ENCODE results near the gene ZNF397.

Gene ZNF397

DNA sequence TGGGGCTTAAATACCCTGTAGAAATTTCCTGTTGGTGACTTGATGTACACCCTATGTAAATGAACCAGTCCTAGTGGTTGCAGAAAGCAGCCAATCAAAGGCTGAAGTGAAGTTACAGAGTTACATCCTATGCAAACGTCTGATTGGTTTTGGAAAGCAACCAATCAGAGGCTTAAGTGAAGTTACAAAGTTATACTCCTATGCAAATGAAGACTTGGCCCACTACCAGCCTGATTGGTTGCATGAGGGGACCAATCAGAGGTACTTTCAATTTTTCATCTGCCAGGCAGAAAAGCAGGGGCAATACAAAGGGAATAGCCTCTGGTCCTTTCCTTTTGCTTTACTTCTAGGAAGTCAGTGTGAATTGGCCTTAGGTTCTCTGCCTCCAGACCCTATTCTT lies 13.6 kb upstream of the ZNF397 start:
- Histone ChIP-seq H3K27ac (ENCODE audit: low read length) (no peak overlapping the region), H2AFZ (ENCODE audit: low read depth, low read length) (no peak overlapping the region), H3K9me3 (ENCODE audit: insufficient read depth, low read length) (no peaks in the 10 kb centered on the region), H4K20me1 (ENCODE audit: insufficient read depth, low read length) (no peaks in the 10 kb centered on the region), H3K4me3 (ENCODE audit: low read length) (no peak overlapping the region), H3K4me2 (ENCODE audit: low read length) (no peak overlapping the region), H3K4me1 (ENCODE audit: low read length) (no peaks in the 10 kb centered on the region), H3K9ac (ENCODE audit: low read length) (no peak overlapping the region), H3K27me3 (ENCODE audit: low read depth, low read length) (no peaks in the 10 kb centered on the region), H3K36me3 (replicated peaks; ENCODE audit: low read depth, low read length) (no peaks in the 10 kb centered on the region), H3K79me2 (ENCODE audit: low read length) (no peaks in the 10 kb centered on the region)
- TF ChIP-seq EZH2phosphoT487 (IDR thresholded peaks at IDR 0.05; ENCODE audit: low read depth): no peak
- TF ChIP-seq, protein P1, sequence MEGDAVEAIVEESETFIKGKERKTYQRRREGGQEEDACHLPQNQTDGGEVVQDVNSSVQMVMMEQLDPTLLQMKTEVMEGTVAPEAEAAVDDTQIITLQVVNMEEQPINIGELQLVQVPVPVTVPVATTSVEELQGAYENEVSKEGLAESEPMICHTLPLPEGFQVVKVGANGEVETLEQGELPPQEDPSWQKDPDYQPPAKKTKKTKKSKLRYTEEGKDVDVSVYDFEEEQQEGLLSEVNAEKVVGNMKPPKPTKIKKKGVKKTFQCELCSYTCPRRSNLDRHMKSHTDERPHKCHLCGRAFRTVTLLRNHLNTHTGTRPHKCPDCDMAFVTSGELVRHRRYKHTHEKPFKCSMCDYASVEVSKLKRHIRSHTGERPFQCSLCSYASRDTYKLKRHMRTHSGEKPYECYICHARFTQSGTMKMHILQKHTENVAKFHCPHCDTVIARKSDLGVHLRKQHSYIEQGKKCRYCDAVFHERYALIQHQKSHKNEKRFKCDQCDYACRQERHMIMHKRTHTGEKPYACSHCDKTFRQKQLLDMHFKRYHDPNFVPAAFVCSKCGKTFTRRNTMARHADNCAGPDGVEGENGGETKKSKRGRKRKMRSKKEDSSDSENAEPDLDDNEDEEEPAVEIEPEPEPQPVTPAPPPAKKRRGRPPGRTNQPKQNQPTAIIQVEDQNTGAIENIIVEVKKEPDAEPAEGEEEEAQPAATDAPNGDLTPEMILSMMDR (IDR thresholded peaks at IDR 0.05; ENCODE audit: low read depth, low read length): no peak

DNA sequence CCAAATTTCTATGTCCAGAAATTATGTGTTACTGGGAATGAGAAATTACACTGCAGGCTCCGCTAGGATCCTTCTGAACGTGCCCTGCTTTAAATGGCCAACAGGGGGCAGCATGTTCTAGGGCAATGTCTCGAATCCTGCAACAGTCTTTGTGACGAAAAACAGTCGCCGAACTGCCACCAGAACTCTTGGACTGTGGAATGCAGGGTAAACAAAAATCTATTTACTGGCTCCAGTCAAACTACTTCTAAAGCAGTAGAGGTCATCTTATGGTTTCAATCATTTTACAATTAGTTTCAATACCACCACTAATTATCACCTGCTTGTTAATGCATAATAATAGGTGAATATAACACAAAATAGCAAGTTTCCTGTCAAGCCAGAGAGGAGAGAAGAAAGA lies 9.8 kb upstream of the ZNF397 start:
- H3K79me2 ChIP-seq (ENCODE audit: low read length): no peaks in the 10 kb centered on the region
- no peaks in the 10 kb centered on the region for H3K4me1 ChIP-seq (ENCODE audit: low read length)
- H3K36me3 ChIP-seq (replicated peaks; ENCODE audit: low read depth, low read length): no peaks in the 10 kb centered on the region
- H3K4me2 ChIP-seq (ENCODE audit: low read length): peak overlapping the region; percentile 79
- no peaks in the 10 kb centered on the region for H4K20me1 ChIP-seq (ENCODE audit: insufficient read depth, low read length)
- H3K9ac ChIP-seq (ENCODE audit: low read length): peak overlapping the region; percentile 63
- no peaks in the 10 kb centered on the region for H3K9me3 ChIP-seq (ENCODE audit: insufficient read depth, low read length)
- H3K4me3 ChIP-seq (ENCODE audit: low read length): peak overlapping the region; percentile 72
- TF ChIP-seq, protein P1 (IDR thresholded peaks at IDR 0.05; ENCODE audit: low read depth, low read length): peak; percentile 78
- no peak for TF ChIP-seq EZH2phosphoT487 (IDR thresholded peaks at IDR 0.05; ENCODE audit: low read depth)
- H3K27me3 ChIP-seq (ENCODE audit: low read depth, low read length): no peaks in the 10 kb centered on the region
- peak overlapping the region; percentile 91 for H2AFZ ChIP-seq (ENCODE audit: low read depth, low read length)
- no peak overlapping the region for H3K27ac ChIP-seq (ENCODE audit: low read length)

DNA sequence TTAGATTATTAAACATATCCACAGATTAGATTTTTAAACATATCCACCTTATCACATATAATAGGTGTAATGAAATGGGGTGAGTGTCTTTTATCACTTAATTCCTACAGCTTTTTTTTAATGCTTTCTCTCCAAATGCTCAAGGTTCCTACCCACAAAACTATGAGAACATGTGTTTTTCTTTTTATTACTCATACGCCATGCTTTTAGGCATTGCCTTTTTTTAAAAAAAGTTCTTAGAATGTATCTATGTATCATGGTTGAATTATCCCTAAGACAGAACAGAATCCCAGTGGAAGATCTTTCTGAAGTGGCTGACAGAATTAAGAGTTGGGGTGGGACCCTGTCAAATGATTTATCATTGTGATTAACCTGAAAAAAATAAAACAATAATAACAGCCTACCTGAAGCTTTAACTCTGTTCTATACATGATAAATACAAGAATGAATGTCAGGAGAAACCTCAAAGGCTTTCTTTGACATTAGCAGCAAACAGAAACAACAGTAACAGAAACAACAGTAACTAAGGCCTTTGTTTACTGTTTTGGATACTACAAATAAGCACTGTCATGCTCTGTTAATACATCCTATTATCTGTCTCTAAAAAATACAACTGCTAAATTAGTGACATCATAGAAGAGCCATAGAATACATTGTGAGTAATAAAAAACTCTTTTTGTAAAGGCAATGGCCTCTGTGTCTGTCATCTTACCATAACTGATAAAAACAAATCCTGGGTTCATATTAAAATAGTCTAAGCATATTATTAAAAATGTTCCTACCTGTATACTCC lies 4.1 kb upstream of the ZNF397 start:
- Histone ChIP-seq H3K9me3 (ENCODE audit: insufficient read depth, low read length) (no peaks in the 10 kb centered on the region), H4K20me1 (ENCODE audit: insufficient read depth, low read length) (no peaks in the 10 kb centered on the region), H3K4me2 (ENCODE audit: low read length) (no peak overlapping the region), H3K36me3 (replicated peaks; ENCODE audit: low read depth, low read length) (peaks cover 4% of the 10 kb centered on the region), H3K79me2 (ENCODE audit: low read length) (peaks cover 9% of the 10 kb centered on the region), H3K4me1 (ENCODE audit: low read length) (peaks cover 7% of the 10 kb centered on the region), H3K27ac (ENCODE audit: low read length) (no peak overlapping the region), H3K4me3 (ENCODE audit: low read length) (no peak overlapping the region), H2AFZ (ENCODE audit: low read depth, low read length) (no peak overlapping the region), H3K9ac (ENCODE audit: low read length) (no peak overlapping the region), H3K27me3 (ENCODE audit: low read depth, low read length) (no peaks in the 10 kb centered on the region)
- TF ChIP-seq, protein P1 (IDR thresholded peaks at IDR 0.05; ENCODE audit: low read depth, low read length): no peak
- TF ChIP-seq EZH2phosphoT487 (IDR thresholded peaks at IDR 0.05; ENCODE audit: low read depth): no peak

DNA sequence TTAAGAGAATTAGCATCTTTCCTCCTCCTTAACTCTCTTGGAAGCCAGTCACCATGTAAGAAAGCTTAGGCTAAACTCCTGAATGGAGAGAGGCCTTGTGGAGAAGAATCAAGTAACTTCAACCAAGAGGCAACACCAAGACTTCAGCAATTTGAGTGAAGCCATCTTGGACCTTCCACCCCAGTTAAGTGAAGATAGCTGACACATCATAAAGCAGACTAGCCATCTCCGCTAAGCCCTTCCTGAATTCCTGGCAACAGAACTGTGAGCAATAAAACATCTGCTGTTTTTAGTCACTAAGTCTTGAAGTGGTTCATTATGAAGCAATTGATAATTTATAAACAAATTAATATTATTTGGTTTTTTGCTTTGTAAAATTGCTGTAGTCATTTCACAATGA lies 1.5 kb upstream of the ZNF397 start:
- TF ChIP-seq, protein P1 (IDR thresholded peaks at IDR 0.05; ENCODE audit: low read depth, low read length): no peak
- TF ChIP-seq EZH2phosphoT487 (IDR thresholded peaks at IDR 0.05; ENCODE audit: low read depth): no peak
- H3K36me3 ChIP-seq (replicated peaks; ENCODE audit: low read depth, low read length): peaks cover 30% of the 10 kb centered on the region
- H4K20me1 ChIP-seq (ENCODE audit: insufficient read depth, low read length): no peaks in the 10 kb centered on the region
- H3K79me2 ChIP-seq (ENCODE audit: low read length): peaks cover 24% of the 10 kb centered on the region
- no peak overlapping the region for H3K27ac ChIP-seq (ENCODE audit: low read length)
- H3K9me3 ChIP-seq (ENCODE audit: insufficient read depth, low read length): peaks cover 25% of the 10 kb centered on the region
- H3K4me2 ChIP-seq (ENCODE audit: low read length): no peak overlapping the region
- H3K4me1 ChIP-seq (ENCODE audit: low read length): peaks cover 8% of the 10 kb centered on the region
- no peak overlapping the region for H3K9ac ChIP-seq (ENCODE audit: low read length)
- H3K4me3 ChIP-seq (ENCODE audit: low read length): no peak overlapping the region
- H3K27me3 ChIP-seq (ENCODE audit: low read depth, low read length): no peaks in the 10 kb centered on the region
- H2AFZ ChIP-seq (ENCODE audit: low read depth, low read length): no peak overlapping the region
